ENCODE data around the gene CUL1.

The CUL1 gene

GRCh38 chr7:148672041-148672440, 26.7 kb upstream of the CUL1 start:
- peaks cover 10% of the 10 kb centered on the region; the same call in 1 of the 2 replicates for H3K9me3 ChIP-seq (ENCODE audit: control insufficient read depth, insufficient read depth, low read length)
- no peaks in the 10 kb centered on the region for H3K36me3 ChIP-seq (ENCODE audit: control insufficient read depth, insufficient read depth, low read length)
- no peaks in the 10 kb centered on the region for H3K27me3 ChIP-seq (ENCODE audit: control insufficient read depth, insufficient read depth, low read length)
- H3K9ac ChIP-seq (ENCODE audit: low read depth, low read length) = no peak overlapping the region
- H3K4me3 ChIP-seq (ENCODE audit: low read depth, low read length) = no peak overlapping the region
- H3K27ac ChIP-seq (ENCODE audit: low read depth, low read length) = no peak overlapping the region
- H3K4me1 ChIP-seq (ENCODE audit: control insufficient read depth, insufficient read depth, low read length) = no peaks in the 10 kb centered on the region

DNA sequence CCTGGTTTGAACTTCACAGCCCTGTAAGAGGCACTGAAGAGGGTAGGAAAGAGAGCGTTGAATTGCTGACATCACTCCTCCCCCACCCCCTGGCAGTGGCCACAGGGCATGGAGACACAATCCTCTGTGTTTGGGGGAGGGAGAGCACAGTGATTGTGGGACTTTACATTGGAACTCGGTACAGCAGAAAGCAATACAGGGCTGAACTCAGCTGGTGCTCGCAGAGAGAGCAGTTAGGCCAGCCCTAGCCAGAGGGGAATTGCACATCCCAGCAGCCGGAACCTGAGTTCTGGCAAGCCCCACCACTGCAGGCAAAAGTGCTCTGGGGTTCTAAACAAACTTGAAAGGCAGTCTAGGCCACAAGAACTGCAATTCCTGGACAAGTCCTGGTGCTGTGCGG, 24.0 kb upstream of the CUL1 start:
- Histone ChIP-seq H3K4me3 (ENCODE audit: low read depth, low read length) (no peak overlapping the region), H3K27me3 (ENCODE audit: control insufficient read depth, insufficient read depth, low read length) (no peaks in the 10 kb centered on the region), H3K27ac (ENCODE audit: low read depth, low read length) (no peak overlapping the region), H3K9me3 (ENCODE audit: control insufficient read depth, insufficient read depth, low read length) (peaks cover 10% of the 10 kb centered on the region; the same call in 1 of the 2 replicates), H3K9ac (ENCODE audit: low read depth, low read length) (no peak overlapping the region), H3K36me3 (ENCODE audit: control insufficient read depth, insufficient read depth, low read length) (no peaks in the 10 kb centered on the region), H3K4me1 (ENCODE audit: control insufficient read depth, insufficient read depth, low read length) (no peaks in the 10 kb centered on the region)

DNA sequence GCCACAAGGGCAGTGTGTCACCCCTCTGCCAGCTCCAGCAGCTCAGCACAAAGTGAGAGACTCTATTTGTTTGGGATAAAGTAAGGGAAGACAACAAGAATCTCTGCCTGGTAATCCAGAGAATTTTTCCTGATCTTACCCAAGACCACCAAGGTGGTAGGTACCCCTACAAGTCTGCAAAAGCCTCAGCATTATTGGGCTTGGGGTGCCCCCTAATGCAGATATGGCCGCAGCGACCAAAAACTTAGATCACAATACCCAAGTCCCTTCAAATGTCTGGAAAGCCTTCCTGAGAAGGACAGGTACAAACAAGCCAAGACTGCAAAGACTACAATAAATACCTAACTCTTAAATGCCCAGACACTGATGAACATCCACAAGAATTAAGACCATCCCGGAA, 22.4 kb upstream of the CUL1 start:
- Histone ChIP-seq H3K9ac (ENCODE audit: low read depth, low read length) (no peak overlapping the region), H3K4me3 (ENCODE audit: low read depth, low read length) (no peak overlapping the region), H3K9me3 (ENCODE audit: control insufficient read depth, insufficient read depth, low read length) (peaks cover 10% of the 10 kb centered on the region; the same call in 1 of the 2 replicates), H3K27me3 (ENCODE audit: control insufficient read depth, insufficient read depth, low read length) (no peaks in the 10 kb centered on the region), H3K4me1 (ENCODE audit: control insufficient read depth, insufficient read depth, low read length) (no peaks in the 10 kb centered on the region), H3K27ac (ENCODE audit: low read depth, low read length) (no peak overlapping the region), H3K36me3 (ENCODE audit: control insufficient read depth, insufficient read depth, low read length) (no peaks in the 10 kb centered on the region)

DNA sequence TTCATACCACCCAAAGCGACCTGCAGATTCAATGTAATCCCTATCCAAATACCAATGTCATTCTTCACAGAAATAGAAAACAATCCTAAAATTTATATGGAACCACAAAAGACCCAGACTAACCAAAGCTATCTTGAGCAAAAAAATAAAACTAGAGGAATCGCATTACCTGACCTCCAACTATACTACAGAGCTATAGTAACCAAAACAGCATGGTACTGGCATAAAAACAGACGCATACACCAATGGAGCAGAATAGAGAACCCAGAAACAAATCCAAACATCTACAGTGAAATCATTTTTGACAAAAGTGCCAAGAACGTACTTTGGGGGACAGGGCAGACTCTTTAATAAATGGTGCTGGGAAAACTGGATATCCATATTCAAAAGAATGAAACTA, 16.9 kb upstream of the CUL1 start:
- Histone ChIP-seq H3K9me3 (ENCODE audit: control insufficient read depth, insufficient read depth, low read length) (0 out of 2 replicates have a peak, but pooled peaks cover 4% of the 10 kb centered on the region), H3K27me3 (ENCODE audit: control insufficient read depth, insufficient read depth, low read length) (no peaks in the 10 kb centered on the region), H3K9ac (ENCODE audit: low read depth, low read length) (no peak overlapping the region), H3K4me3 (ENCODE audit: low read depth, low read length) (no peak overlapping the region), H3K36me3 (ENCODE audit: control insufficient read depth, insufficient read depth, low read length) (no peaks in the 10 kb centered on the region), H3K4me1 (ENCODE audit: control insufficient read depth, insufficient read depth, low read length) (no peaks in the 10 kb centered on the region), H3K27ac (ENCODE audit: low read depth, low read length) (no peak overlapping the region)

DNA sequence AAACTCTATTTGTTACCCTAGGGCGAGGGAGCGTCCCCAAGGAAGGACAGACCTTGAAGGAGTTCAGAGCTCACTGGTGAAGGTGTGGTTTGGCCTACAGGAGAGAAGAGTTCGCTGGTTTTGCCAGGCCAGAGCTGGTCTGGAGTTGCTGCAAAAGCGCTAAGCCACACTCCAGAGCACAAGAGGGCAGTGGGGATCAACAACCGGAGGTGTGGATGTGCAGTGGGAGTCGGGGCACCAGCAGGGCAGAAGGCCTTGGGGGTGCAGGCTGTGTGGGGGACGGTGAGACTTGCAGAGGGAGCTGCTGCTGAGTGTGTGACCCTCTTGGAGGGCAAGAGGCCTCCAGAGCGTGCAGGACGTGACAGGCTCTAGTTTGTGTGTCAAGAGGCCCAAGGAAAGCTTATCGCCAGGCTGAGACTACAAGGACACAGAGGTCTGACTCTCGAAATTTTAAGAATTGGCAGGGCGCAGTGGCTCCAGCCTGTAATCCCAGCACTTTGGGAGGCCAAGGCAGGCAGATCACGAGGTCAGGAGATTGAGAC, 14.3 kb upstream of the CUL1 start:
- Histone ChIP-seq H3K27me3 (ENCODE audit: control insufficient read depth, insufficient read depth, low read length) (no peaks in the 10 kb centered on the region), H3K4me1 (ENCODE audit: control insufficient read depth, insufficient read depth, low read length) (no peaks in the 10 kb centered on the region), H3K9ac (ENCODE audit: low read depth, low read length) (no peak overlapping the region), H3K4me3 (ENCODE audit: low read depth, low read length) (no peak overlapping the region), H3K27ac (ENCODE audit: low read depth, low read length) (no peak overlapping the region), H3K9me3 (ENCODE audit: control insufficient read depth, insufficient read depth, low read length) (0 out of 2 replicates have a peak, but pooled peaks cover 4% of the 10 kb centered on the region), H3K36me3 (ENCODE audit: control insufficient read depth, insufficient read depth, low read length) (no peaks in the 10 kb centered on the region)

GRCh38 chr7:148686312-148686937, 12.3 kb upstream of the CUL1 start:
- Histone ChIP-seq H3K4me3 (ENCODE audit: low read depth, low read length) (no peak overlapping the region), H3K9me3 (ENCODE audit: control insufficient read depth, insufficient read depth, low read length) (0 out of 2 replicates have a peak, but pooled peaks cover 4% of the 10 kb centered on the region), H3K27me3 (ENCODE audit: control insufficient read depth, insufficient read depth, low read length) (no peaks in the 10 kb centered on the region), H3K36me3 (ENCODE audit: control insufficient read depth, insufficient read depth, low read length) (no peaks in the 10 kb centered on the region), H3K27ac (ENCODE audit: low read depth, low read length) (no peak overlapping the region), H3K9ac (ENCODE audit: low read depth, low read length) (no peak overlapping the region), H3K4me1 (ENCODE audit: control insufficient read depth, insufficient read depth, low read length) (no peaks in the 10 kb centered on the region)

- no peaks in the 10 kb centered on the region for H3K9me3 ChIP-seq (ENCODE audit: control insufficient read depth, insufficient read depth, low read length)
- H3K9ac ChIP-seq (ENCODE audit: low read depth, low read length) = no peak overlapping the region
- no peaks in the 10 kb centered on the region for H3K4me1 ChIP-seq (ENCODE audit: control insufficient read depth, insufficient read depth, low read length)
- H3K36me3 ChIP-seq (ENCODE audit: control insufficient read depth, insufficient read depth, low read length) = no peaks in the 10 kb centered on the region
- H3K27ac ChIP-seq (ENCODE audit: low read depth, low read length) = no peak overlapping the region
- no peaks in the 10 kb centered on the region for H3K27me3 ChIP-seq (ENCODE audit: control insufficient read depth, insufficient read depth, low read length)
- no peak overlapping the region for H3K4me3 ChIP-seq (ENCODE audit: low read depth, low read length)
Measured at GRCh38 chr7:148687555-148687954, 11.1 kb upstream of the CUL1 start.

GRCh38 chr7:148688526-148688925, 10.2 kb upstream of the CUL1 start:
- no peaks in the 10 kb centered on the region for H3K4me1 ChIP-seq (ENCODE audit: control insufficient read depth, insufficient read depth, low read length)
- no peaks in the 10 kb centered on the region for H3K9me3 ChIP-seq (ENCODE audit: control insufficient read depth, insufficient read depth, low read length)
- no peak overlapping the region for H3K9ac ChIP-seq (ENCODE audit: low read depth, low read length)
- H3K27ac ChIP-seq (ENCODE audit: low read depth, low read length) = no peak overlapping the region
- H3K4me3 ChIP-seq (ENCODE audit: low read depth, low read length) = no peak overlapping the region
- H3K36me3 ChIP-seq (ENCODE audit: control insufficient read depth, insufficient read depth, low read length) = no peaks in the 10 kb centered on the region
- H3K27me3 ChIP-seq (ENCODE audit: control insufficient read depth, insufficient read depth, low read length) = no peaks in the 10 kb centered on the region

DNA sequence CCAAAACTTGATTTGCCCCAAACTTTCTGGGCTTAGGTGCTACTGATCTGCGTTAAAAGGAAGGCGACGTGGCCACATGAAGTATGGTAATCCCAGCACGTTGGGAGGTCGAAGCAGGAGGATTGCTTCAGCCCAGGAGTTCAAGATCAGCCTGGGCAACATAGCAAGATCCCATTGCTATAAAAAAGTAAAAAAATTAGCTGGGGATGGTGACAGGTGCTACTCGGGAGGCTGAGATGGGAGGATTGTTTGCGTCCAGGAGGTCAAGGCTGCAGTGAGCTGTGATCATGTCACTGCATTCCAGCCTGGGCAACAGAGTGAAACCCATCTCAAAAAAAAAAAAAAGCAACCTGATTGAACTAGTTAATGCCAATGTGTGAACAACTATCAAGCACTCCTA, 5.1 kb upstream of the CUL1 start:
- no peaks in the 10 kb centered on the region for H3K36me3 ChIP-seq (ENCODE audit: control insufficient read depth, insufficient read depth, low read length)
- no peaks in the 10 kb centered on the region for H3K9me3 ChIP-seq (ENCODE audit: control insufficient read depth, insufficient read depth, low read length)
- H3K4me3 ChIP-seq (ENCODE audit: low read depth, low read length) = no peak overlapping the region
- no peaks in the 10 kb centered on the region for H3K27me3 ChIP-seq (ENCODE audit: control insufficient read depth, insufficient read depth, low read length)
- H3K27ac ChIP-seq (ENCODE audit: low read depth, low read length) = no peak overlapping the region
- peaks cover 16% of the 10 kb centered on the region for H3K4me1 ChIP-seq (ENCODE audit: control insufficient read depth, insufficient read depth, low read length)
- H3K9ac ChIP-seq (ENCODE audit: low read depth, low read length) = no peak overlapping the region

DNA sequence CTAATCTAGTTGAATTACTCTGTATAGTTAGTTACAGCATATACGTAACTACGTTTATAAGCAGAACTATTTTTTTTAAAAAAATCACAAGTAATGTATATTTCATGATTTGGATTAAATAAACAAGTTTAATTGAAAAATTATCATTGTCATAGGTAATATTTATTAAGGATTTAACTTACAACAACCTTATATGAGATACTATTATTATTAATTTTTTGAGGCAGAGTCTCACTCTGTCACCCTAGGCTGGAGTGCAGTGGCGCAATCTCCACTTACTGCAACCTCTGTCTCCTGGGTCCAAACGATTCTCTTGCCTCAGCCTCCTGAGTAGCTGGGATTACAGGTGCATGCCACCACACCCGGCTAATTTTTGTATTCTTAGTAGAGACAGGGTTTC, 4.1 kb upstream of the CUL1 start:
- Histone ChIP-seq H3K27ac (ENCODE audit: low read depth, low read length) (no peak overlapping the region), H3K4me3 (ENCODE audit: low read depth, low read length) (no peak overlapping the region), H3K4me1 (ENCODE audit: control insufficient read depth, insufficient read depth, low read length) (peaks cover 16% of the 10 kb centered on the region), H3K36me3 (ENCODE audit: control insufficient read depth, insufficient read depth, low read length) (no peaks in the 10 kb centered on the region), H3K9ac (ENCODE audit: low read depth, low read length) (no peak overlapping the region), H3K27me3 (ENCODE audit: control insufficient read depth, insufficient read depth, low read length) (no peaks in the 10 kb centered on the region), H3K9me3 (ENCODE audit: control insufficient read depth, insufficient read depth, low read length) (no peaks in the 10 kb centered on the region)

- H3K9ac ChIP-seq (ENCODE audit: low read depth, low read length) = no peak overlapping the region
- H3K9me3 ChIP-seq (ENCODE audit: control insufficient read depth, insufficient read depth, low read length) = no peaks in the 10 kb centered on the region
- no peak overlapping the region for H3K27ac ChIP-seq (ENCODE audit: low read depth, low read length)
- H3K27me3 ChIP-seq (ENCODE audit: control insufficient read depth, insufficient read depth, low read length) = no peaks in the 10 kb centered on the region
- no peak overlapping the region for H3K4me3 ChIP-seq (ENCODE audit: low read depth, low read length)
- H3K4me1 ChIP-seq (ENCODE audit: control insufficient read depth, insufficient read depth, low read length) = peaks cover 23% of the 10 kb centered on the region
- H3K36me3 ChIP-seq (ENCODE audit: control insufficient read depth, insufficient read depth, low read length) = no peaks in the 10 kb centered on the region
Measured at GRCh38 chr7:148695953-148696352, 2.8 kb upstream of the CUL1 start.

Measured in HUES48 (cell line).